ENCODE results near the gene MRGPRF. TPM values are rescaled to one million over a fixed set of nuclear protein-coding genes. Genes with fewer than 3 reads are reported as not detected.

MRGPRF gene
- polyA plus RNA-seq, 2 of the 4 experiments (the other 2 are of a cell fraction) = 0.04 TPM; not detected in 1

- WGBS (ENCODE audit: missing lambda C conversion rate) = 81% methylated on average over 8 of the region's 8 CpGs
Observed at GRCh38 chr11:68999093-68999747, 13.8 kb downstream of the MRGPRF start.

DNA sequence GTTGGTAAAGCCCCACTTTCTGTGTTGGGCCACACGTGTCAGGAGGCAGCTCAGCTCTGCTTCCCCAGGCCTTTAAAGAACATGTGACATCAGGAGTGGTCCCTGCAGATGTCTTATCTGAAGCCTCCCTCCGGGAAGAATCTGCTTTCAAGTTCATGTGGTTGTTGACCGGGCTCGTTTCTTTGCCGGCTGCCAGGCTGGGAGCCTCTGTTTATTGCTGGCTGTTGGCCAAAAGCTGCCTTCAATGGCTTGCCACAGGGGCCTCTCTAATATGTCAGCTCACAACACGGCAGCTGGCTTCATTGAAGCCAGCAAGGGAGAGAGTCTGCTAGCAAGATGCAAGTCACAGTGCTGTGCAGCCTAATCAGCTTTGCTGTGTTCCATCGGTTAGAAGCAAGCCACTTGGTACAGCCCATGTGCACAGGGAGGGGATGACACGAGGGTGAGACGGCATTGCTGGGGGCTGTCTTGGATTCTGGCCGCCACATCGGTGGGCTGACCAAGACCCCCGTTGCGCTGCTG is 14.6 kb downstream of the MRGPRF start:
- ATAC-seq (no peak), FAIRE-seq (no peak), DNase-seq (ENCODE audit: low read depth in 1 of 2, low spot score in 1 of 2) (no peak)
- POLR2A ChIA-PET = no interaction called here
- WGBS (ENCODE audit: missing lambda C conversion rate) = 63% methylated on average over 13 of the region's 13 CpGs
- Histone ChIP-seq H3K27ac (no peak overlapping the region), H3K9me3 (no peaks in the 10 kb centered on the region), H3K4me3 (no peak overlapping the region), H3K4me1 (peaks cover 10% of the 10 kb centered on the region), H3K4me2 (no peak overlapping the region)
- CTCF ChIA-PET = interaction anchor here (0.7 to 1.1 kb wide), 3 partner anchors 14 to 55 kb away, joined by 3 read pairs; no protein-coding TSS in a partner anchor
- TF ChIP-seq POLR2A (IDR thresholded peaks at IDR 0.05; ENCODE audit: low read length) = no peak
- no peak for TF ChIP-seq TP53 (CRISPR knock-in tag; IDR thresholded peaks at IDR 0.05)
- TF ChIP-seq KDM1A (IDR thresholded peaks at IDR 0.05; ENCODE audit: low read depth) = no peak
- no peak for TF ChIP-seq POLR2AphosphoS2 (conservative IDR thresholded peaks at IDR 0.05; ENCODE audit: low read length)
- no peak for TF ChIP-seq ZC3H11A (IDR thresholded peaks at IDR 0.05)

More at GRCh38 chr11:68999093-68999747, 13.8 kb downstream of the MRGPRF start:
- ChIA-PET POLR2A (no interaction called here), CTCF (interaction anchor here (2.2 kb wide), 1 partner anchor 11 kb away, joined by 6 read pairs; no protein-coding TSS in a partner anchor)
- TF ChIP-seq, protein P1, sequence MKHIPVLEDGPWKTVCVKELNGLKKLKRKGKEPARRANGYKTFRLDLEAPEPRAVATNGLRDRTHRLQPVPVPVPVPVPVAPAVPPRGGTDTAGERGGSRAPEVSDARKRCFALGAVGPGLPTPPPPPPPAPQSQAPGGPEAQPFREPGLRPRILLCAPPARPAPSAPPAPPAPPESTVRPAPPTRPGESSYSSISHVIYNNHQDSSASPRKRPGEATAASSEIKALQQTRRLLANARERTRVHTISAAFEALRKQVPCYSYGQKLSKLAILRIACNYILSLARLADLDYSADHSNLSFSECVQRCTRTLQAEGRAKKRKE (CRISPR knock-in tag; IDR thresholded peaks at IDR 0.05; ENCODE audit: low read depth) = no peak
- TF ChIP-seq TP53 (CRISPR knock-in tag; IDR thresholded peaks at IDR 0.05) (no peak), ZSCAN20 (CRISPR knock-in tag; IDR thresholded peaks at IDR 0.05) (no peak), EHMT2 (IDR thresholded peaks at IDR 0.05; ENCODE audit: low read depth) (no peak), HEYL (CRISPR knock-in tag; IDR thresholded peaks at IDR 0.05) (no peak), ZC3H11A (IDR thresholded peaks at IDR 0.05) (no peak)
- TF ChIP-seq, protein P2, sequence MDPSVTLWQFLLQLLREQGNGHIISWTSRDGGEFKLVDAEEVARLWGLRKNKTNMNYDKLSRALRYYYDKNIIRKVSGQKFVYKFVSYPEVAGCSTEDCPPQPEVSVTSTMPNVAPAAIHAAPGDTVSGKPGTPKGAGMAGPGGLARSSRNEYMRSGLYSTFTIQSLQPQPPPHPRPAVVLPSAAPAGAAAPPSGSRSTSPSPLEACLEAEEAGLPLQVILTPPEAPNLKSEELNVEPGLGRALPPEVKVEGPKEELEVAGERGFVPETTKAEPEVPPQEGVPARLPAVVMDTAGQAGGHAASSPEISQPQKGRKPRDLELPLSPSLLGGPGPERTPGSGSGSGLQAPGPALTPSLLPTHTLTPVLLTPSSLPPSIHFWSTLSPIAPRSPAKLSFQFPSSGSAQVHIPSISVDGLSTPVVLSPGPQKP (IDR thresholded peaks at IDR 0.05; ENCODE audit: low read depth, low read length) = no peak
- TF ChIP-seq, protein P3, sequence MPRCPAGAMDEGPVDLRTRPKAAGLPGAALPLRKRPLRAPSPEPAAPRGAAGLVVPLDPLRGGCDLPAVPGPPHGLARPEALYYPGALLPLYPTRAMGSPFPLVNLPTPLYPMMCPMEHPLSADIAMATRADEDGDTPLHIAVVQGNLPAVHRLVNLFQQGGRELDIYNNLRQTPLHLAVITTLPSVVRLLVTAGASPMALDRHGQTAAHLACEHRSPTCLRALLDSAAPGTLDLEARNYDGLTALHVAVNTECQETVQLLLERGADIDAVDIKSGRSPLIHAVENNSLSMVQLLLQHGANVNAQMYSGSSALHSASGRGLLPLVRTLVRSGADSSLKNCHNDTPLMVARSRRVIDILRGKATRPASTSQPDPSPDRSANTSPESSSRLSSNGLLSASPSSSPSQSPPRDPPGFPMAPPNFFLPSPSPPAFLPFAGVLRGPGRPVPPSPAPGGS (IDR thresholded peaks at IDR 0.05) = no peak
- ATAC-seq (no peak), DNase-seq (ENCODE audit: low read depth in 1 of 2, low spot score in 1 of 2) (no peak), FAIRE-seq (no peak)
- Histone ChIP-seq H3K4me1 (peaks cover 10% of the 10 kb centered on the region), H3K27ac (no peak overlapping the region), H3K4me3 (no peak overlapping the region), H3K4me2 (no peak overlapping the region), H3K9me3 (no peaks in the 10 kb centered on the region)

DNA sequence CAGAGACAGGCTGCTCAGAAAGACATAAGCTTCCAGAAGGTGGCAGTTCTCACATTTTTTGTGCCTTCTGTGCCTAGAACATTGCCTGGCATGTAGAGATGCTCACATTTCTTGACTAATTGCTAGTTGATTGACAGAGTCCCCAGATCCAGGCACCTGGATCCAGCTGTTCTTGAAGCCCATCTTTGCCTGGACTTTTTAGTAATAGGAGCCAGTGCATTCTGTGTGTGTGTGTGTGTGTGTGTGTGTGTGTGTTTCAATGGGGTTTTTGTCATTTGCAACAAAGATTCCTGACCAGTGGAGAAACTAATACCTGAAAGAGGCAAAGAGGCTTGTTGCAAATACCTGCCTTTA is 15.1 kb downstream of the MRGPRF start:
- no peak for ATAC-seq
- no peak overlapping the region for H3K4me2 ChIP-seq
- no peaks in the 10 kb centered on the region for H3K9me3 ChIP-seq
- no peak overlapping the region for H3K4me3 ChIP-seq
- no peak overlapping the region for H3K27ac ChIP-seq
- CTCF ChIA-PET = interaction anchor here (0.7 to 1.1 kb wide), 3 partner anchors 14 to 55 kb away, joined by 3 read pairs; no protein-coding TSS in a partner anchor
- no peak for TF ChIP-seq JUNB (IDR thresholded peaks at IDR 0.05)
- no peak for TF ChIP-seq EHF (CRISPR knock-in tag; IDR thresholded peaks at IDR 0.05)
- no peak for TF ChIP-seq ZFP36 (IDR thresholded peaks at IDR 0.05; ENCODE audit: borderline replicate concordance, partially characterized antibody)
- no peak for TF ChIP-seq MAZ (IDR thresholded peaks at IDR 0.05; ENCODE audit: borderline replicate concordance, low read depth, low read length)
- FAIRE-seq = no peak
- DNase-seq (ENCODE audit: low read depth in 1 of 2, low spot score in 1 of 2) = no peak
- POLR2A ChIA-PET = no interaction called here
- peaks cover 10% of the 10 kb centered on the region for H3K4me1 ChIP-seq
